Retinal pigment epithelial cell (primary cell): Measurements from ENCODE around the gene TRMT1.

Experiments used
- DNase-seq: peaks from one replicate; pipeline ENCODE4 v3.0.0-alpha.2; 2010; ENCODE audit warnings: low read depth
- H3K4me3 ChIP-seq: 2 replicates; pipeline ENCODE4 v1.5.1; 2011; ENCODE audit warnings: mild to moderate bottlenecking, low read length, control low read depth, moderate library complexity
- TF ChIP-seq, protein P1 (sequence below): conservative IDR thresholded peaks from 2 replicates; pipeline ENCODE4 v1.5.1; 2011; ENCODE audit warnings: low read depth, low read length, control low read depth, inconsistent platforms

Gene TRMT1

DNA sequence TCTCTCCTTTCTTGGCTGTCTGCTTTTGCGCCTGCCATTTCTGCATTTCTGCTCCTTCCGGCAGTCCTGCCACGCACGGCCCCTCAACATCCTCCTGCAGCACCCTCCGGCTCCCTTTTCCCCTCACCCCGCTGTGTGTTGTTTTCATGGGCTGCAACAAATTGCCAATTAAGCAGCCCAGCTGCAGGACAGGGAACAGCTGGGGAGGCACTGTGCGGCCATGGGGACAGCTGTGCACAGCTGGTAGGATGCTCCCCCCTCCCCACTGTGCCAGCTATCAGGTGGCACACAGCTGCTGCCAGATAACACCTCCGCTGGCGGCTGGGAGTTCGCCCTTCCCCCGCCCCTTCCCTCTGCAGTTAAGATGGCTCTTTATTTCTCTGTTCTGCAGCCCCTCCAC is 39.3 kb downstream of the TRMT1 start:
- no peak for DNase-seq
- H3K4me3 ChIP-seq: no peak overlapping the region
- TF ChIP-seq, protein P1, sequence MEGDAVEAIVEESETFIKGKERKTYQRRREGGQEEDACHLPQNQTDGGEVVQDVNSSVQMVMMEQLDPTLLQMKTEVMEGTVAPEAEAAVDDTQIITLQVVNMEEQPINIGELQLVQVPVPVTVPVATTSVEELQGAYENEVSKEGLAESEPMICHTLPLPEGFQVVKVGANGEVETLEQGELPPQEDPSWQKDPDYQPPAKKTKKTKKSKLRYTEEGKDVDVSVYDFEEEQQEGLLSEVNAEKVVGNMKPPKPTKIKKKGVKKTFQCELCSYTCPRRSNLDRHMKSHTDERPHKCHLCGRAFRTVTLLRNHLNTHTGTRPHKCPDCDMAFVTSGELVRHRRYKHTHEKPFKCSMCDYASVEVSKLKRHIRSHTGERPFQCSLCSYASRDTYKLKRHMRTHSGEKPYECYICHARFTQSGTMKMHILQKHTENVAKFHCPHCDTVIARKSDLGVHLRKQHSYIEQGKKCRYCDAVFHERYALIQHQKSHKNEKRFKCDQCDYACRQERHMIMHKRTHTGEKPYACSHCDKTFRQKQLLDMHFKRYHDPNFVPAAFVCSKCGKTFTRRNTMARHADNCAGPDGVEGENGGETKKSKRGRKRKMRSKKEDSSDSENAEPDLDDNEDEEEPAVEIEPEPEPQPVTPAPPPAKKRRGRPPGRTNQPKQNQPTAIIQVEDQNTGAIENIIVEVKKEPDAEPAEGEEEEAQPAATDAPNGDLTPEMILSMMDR: no peak

DNA sequence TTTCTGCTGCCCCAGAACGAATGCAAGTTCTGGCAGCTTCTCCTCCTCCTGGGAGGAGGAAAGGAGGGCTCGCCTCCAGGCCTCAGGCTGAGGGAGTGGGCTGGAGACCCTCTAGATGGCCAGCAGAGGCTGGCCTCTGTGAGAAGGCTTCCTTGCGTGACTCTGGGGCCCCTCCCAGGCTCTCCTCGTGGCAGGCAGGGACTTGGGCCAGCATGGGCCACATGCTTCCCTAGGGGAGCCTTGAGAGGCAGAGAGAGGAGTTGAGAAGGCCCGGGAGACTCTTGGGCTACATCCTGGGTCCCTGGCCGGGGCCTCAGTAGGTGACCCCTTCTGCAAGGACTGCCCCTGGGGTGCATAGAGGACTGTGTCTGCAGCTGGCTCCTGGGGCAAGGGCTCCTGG is 39.8 kb downstream of the TRMT1 start:
- no peak overlapping the region for H3K4me3 ChIP-seq
- no peak for DNase-seq
- TF ChIP-seq, protein P1: no peak

DNA sequence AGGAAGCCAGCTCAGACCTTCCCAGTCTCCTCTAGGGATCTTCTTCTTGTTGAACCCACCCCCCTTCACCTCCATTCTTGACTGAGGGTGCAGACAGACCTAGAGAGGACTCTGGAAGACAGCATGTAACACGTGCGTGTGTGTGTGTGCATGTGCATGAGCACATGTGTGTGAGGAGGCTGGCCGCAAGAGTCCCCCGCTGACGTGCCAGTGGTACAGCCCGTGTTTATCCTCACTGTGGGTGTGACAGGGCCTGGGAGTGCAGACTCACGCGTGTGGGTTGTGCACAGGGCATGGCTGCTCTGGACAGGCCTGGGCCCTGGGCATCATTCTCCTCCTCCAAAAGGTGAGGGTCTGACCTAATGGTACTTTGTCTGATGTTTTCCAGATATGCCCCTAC is 40.2 kb downstream of the TRMT1 start:
- DNase-seq: no peak
- TF ChIP-seq, protein P1: no peak
- no peak overlapping the region for H3K4me3 ChIP-seq

DNA sequence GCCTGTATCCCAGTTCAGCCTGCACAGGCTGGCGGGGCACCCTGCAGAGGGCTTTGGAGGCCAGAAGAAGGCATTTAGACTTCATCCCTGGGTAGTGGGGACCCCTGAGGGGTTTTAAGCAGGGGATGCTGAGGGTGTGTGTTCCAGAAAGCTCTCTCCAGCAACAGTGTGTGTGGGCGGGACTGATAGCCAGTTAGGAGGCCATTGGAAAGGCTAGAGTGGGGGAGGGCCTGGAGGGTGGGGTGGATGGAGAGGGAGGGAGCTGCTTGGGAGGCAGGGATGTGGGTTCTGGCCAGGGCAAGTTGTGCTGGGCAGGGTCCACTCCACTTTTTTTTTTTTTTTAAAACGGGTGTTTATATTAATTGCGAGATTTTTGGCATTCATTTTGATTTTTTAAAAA is 42.2 kb downstream of the TRMT1 start:
- no peak overlapping the region for H3K4me3 ChIP-seq
- TF ChIP-seq, protein P1: no peak
- no peak for DNase-seq

DNA sequence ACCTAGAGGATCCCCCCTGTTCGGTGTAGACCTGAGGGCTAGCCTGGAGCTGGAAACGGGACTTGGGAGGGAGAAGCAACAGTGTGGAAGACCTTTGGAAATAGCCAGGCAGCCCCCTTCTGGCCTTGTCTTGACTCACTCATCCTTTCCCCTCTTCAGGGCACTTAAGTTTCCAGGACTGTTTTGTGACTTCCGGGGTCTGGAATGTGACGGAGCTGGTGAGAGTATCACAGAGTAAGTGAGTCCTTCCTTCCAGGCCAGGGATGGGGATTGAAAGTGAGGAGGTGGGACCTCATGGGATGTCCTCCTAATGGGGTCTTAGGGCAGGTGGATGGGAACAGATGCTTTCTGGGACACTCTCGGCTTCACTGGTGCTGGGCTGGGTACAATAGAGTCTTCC is 43.3 kb downstream of the TRMT1 start:
- TF ChIP-seq, protein P1: no peak
- H3K4me3 ChIP-seq: no peak overlapping the region

DNA sequence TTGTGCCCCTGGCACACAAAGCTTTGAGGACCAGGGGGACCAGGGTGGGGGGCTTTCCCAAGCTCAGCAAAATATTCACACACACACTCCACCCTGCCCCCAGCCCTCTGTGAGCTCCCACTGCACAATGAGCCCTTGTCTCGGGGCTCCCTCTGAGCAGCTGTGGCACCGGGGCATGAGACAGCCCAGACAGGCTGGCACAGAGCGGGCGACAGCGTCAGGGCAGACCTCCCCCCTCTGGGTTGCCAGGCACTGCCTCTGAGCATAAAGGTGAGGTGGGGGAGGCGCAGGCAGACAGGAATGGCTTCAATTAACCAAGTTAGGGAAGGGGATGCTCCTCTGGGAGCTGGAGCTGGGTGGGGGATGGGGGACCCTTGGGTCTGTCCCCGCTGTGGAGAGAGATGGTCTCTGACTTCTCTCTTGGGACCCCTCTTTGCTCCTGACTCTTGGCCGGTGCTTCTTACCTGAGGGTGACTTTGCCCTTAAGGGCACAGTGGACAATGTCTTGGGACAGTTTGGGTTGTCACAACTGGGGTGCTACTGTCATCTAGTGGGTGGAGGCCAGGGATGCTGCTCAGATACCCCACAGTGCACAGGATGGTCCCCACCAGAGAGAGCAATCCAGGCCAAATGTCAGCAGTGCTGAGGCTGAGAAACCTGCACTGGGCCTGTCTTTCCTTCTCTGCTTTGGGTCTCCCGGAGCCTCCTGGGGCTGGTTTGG is 44.2 kb downstream of the TRMT1 start:
- no peak for DNase-seq
- no peak overlapping the region for H3K4me3 ChIP-seq
- TF ChIP-seq, protein P1: no peak

More for the DNA sequence above, 43.3 kb downstream of the TRMT1 start:
- no peak for DNase-seq

DNA sequence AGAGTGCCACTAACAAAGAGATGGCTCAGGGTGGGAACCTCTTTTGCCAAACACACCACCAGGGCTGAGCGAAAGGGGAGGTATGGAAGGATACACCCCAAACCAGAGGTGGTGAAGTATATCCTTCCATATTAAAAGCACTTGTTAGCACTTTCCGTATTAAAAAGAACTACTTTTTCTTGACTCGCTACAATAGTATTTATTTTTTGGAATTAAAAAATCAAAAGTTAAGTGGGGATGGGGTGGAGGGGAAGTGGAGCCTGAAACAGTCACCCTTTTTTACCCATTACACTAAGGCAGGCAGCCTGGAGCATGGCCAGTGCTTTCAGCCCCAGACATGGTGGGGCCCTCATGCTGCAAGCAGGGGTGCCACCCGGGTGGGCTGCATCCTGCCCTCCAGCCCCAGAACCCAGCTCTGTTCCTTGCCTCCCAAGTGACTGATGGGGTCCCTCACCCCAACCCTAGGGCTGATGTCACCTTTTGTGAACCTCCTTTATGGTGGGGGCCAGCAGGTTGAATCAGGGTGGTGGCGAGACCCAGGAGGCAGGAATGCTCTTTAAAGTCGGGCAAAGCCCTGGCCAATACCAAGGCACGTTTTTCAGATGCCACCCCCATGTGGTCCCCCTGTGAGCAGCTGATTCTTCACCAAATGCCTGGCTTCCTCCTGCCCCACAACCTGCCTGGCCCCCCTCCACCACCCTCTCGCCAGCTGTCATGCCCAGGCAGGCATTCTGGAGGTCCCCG is 44.9 kb downstream of the TRMT1 start:
- DNase-seq: no peak
- no peak overlapping the region for H3K4me3 ChIP-seq
- TF ChIP-seq, protein P1: no peak
